GM18858 (cell line): ENCODE measurements around the gene AKR1C1.
"Not testable (repeated sequence)": the region's sequence is repeated elsewhere in the genome, so short reads cannot be mapped to it uniquely, and the experiment has no call there.

Experiments used
- ATAC-seq: cut with Tn5 transposase; IDR thresholded peaks from one replicate; pipeline ENCODE4 v1.9.1; 2021; ENCODE audit not compliant: unreplicated experiment

AKR1C1 gene

DNA sequence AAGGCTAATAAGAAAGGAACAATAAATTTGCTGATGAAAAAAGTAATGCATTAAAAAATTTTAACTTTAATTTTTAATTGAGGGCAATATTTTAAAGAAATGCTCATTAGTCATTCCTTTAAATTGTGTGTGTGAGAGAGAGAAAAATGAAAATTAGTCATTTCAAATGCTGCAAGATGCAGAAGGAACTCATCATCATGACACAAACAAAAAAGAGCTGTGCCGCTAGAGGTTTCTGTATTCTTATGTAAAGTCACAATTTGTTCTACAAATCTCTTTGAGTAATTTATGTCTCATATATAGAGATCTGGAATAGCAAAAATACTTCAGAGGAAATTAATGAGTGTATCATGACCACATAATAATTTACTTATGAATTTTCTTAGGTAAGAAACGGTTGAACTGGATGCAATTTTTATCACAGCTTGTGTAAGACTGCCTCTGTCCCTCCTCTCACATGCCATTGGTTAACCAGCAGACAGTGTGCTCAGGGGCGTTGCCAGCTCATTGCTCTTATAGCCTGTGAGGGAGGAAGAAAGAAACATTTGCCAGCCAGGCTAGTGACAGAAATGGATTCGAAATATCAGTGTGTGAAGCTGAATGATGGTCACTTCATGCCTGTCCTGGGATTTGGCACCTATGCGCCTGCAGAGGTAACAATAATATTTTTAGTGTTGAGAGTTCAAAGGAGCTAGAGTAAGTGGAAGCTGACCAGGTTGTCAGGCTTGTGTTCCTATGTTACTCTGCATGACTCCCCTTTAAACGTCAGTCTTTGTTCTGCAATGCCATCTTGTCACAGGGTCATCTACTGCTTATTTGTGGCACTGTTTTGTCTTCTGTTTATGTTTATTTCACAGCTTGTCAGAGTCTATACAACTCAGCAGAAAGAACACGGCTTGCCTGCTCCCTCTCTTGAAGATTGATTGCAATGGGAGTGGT lies at the start of gene AKR1C1:
Gene AKR1C1 (plus strand): TSS at position 540 of the 939 bp plus-strand sequence. CDS start 30 bp downstream, at position 570.
- not testable (repeated sequence) for ATAC-seq

DNA sequence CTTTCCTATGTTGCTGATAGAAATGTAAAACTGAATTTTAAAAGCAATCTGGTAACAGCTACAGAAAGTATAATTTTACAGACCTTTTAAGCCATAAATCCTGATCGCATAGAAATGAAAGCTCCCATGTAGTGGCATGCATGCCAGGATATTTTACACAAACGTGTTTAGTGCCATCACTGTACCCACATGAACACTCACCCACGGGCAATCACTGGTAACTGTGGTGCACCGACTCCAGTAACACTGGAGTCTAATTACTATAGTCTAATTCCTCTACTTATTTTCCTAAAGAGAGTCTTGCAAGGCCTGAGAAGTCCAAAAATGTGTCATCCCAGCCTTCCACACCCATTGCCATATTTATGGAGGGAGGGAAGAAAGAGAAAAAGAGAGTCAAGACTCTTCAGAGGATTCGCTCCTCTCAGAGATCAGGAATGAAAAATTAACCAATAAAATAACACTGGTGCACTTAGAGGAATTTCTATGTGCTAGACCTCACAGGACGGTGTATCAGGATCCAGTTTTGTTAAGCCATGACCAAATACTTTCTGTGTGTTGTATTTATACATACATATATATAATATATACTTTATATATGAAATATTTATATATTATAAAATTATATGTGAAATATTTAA lies 48.9 kb upstream of the AKR1C1 start:
- ATAC-seq = no peak

DNA sequence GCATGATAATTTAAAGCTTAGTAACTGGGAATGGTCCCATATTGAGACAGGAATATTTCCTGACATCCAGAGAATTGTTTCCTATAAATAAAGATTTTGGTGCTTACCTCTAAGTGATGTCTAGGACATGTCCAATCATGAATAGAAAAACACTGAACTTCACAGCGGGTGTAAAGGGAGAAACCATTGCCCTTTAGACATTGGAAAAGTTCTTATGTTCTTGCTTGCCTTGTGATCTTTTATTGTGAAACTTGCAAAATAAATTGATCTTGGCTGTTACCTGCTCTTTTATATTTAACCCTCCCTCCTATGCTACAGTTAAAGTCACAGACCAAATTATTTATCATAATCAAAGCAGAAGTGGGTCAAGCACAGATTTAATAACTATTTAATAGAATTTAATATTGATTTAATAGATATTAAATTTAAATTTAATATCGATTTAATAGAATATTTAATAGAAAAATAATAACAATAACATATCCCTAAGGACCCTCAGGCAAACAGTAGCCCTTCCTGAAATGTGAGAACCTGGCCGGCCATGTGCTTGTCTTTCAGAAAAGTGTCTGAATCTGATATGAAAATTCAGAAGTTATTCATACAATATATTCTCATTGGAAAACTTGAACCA lies 47.0 kb upstream of the AKR1C1 start:
- no peak for ATAC-seq

DNA sequence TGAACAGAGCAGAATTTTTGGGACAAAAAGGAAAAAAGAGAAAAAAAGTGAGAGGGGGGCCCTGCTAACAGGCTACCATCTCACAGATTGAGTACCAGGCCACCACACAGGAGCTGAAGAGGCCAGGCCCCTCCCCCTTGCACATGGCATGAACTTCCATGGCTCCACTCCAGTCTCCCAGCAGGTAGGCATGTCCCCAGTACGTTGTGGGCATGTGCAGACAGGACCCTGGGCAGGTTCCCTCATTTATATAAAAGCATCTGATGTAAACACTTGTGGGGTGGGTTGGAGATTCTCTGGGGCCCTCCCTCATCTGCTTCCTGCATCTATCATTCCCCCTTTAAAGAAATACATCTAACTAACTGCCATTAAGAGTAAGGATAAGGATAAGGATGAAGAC lies 45.0 kb upstream of the AKR1C1 start:
- ATAC-seq = no peak

DNA sequence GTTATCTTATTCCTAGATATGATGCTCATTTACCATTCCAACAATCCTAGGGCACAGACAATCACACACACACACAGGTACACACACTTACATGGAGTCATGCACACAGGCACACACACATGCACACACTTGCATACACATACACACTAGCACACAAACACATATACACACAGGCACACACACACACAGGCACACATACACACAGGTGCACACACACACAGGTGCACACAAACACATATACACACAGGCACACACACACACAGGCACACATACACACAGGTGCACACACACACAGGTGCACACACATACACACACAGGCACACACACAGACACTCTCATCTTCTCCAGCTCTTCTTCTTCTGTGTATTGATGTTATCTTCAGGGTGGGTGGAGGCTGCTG lies 38.7 kb upstream of the AKR1C1 start:
- not testable (repeated sequence) for ATAC-seq

DNA sequence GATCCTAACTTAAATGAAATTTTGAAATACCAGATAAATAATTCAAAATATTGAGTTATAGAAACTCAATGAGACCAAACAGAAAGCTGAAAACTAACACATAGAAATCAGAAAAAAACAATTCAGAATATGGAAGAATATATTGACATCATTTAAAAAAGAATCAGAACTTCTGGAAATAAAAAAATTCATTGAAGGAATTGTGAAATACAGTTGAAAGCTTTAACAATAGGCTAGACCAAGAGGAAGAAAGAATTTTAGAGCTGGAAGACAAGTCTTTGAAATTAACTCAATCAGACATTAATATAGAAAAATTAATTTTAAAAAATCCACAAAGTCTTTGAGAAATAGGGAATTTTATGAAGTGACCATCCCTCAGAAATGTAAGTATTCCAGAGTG lies 36.8 kb upstream of the AKR1C1 start:
- no peak for ATAC-seq

DNA sequence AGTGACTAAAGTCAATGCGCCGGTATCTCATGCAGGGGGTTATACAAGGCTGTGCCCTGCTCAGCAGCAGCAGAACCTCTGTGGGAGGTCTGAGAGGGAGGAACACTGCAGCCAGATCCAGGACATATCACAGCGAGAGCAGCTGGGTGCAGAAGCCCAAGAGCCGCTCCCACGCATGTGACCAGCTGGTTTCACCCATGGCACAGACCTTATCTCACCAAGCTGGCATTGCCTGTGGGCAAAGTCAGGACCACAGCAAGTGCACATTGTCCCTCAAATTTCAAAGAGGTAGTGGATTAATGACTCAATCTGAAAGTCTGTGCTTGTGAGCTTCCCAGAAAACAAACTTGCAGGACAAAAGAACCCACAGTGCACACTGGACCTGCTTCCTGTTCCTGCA lies 31.6 kb upstream of the AKR1C1 start:
- ATAC-seq = no peak

DNA sequence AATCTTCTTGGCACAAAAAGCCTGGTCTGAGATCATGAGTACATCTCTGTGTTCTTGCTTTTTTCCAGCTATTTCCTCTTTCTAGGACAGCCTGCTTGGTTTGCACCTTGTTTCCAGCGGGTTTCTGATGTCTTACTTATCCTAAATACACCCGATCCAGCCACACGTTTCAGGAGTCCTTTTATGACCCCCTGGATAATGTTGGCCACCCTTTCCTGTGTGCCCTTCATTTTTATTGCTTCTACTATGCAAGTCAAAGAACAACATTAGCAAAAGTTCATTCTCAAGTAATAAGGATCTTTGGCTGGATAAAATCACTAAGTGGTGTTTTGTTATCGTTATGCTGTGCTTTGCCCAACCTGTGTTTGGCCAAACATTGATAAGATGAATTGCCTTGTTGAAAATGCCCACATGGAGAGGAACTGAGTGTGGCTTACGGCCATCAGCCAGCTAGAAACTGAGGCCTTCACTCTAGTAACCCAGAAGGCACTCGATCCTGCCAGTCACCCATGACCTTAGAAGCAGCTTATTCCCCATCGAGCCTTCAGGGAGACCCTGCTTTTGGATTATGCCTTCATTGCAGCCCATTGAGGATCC lies 28.7 kb upstream of the AKR1C1 start:
- no peak for ATAC-seq

DNA sequence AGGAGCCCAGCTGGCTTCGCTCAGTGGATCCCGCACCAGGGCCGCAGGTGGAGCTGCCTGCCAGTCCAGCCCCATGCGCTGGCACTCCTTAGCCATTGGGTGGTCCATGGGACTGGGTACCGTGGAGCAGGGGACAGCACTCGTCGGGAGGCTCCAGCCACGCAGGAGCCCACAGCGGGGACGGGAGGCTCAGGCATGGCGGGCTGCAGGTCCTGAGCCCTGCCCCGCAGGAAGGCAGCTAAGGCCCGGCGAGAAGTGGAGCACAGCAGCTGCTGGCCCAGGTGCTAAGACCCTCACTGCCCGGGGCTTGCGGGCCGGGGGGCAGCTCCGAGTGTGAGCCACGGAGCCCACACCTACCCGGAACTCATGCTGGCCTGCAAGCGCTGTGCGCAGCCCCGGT lies 25.9 kb upstream of the AKR1C1 start:
- no peak for ATAC-seq

DNA sequence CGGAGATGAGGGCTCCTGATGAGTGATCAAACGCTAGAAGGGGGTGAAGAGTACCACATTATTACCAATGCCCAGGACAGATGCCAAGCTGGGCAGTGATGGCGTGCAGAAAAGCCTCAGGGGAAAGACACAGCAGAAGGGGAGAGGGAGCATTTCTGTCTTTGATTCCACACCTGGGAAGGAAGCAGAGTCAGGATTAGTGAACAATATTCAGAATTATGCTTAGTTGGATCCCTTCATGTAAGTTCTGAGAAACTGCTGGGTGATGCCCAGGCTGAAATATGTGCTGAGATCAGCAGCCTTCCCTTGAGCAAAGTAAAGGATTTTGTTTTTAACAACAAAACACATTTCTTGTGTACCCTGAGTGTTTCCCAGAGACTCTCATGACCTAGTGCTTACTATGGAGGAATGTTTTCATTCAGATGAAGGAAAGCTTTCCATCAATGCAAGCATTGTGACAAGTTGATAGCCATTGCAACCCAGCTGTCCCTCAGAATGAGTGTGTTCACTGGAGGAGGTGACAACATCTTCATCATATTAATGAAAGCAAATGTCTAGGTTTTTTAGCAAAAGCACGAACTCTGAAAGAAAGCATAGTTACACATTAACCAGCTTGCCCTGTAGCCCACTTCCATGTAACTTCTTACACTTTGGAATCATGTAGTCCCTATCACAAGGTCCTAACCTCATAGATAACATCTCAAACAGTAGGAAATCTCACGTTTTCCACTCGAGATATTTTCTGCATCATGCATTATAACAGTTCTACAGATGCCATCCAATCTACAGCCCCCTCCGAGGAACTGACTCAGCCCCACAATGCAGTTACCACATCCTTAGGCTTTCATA lies 23.8 kb upstream of the AKR1C1 start:
- ATAC-seq = no peak

DNA sequence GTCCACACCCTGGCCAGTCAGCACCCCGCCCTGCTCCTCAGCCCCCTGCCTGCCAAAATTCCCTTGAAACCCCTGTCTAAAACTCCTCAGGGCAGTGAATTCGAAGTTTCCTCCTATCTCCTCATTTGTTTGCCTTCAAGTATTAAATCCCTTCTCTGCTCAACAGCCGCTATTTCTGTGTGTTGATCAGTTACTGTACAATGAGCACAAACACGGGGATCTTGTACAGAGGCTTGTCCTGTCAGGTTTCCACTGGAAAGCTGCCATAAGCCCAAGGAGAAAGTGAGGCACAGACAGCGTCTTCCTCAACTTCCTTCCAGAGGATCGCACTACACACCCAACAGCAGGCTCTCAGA lies 23.2 kb upstream of the AKR1C1 start:
- ATAC-seq = not testable (repeated sequence)

DNA sequence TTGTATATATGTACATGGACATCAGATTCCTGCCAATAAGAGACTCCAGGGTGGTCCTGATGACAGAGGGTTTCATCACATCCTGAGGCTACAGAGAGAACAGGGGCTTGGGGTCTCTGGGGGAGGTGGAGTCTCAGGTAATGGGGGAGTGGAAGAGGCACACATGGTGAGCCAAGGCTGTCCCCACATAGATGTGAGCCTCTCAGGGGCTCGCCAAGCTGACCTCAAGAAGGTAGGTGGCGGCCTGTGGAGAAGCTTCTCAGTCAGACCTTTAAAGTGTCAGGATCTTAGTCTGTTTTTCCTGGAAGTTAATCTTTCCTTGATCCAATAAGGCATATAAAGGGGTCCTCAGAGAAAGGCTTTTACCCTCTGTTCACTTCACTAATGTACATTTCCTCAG lies 22.3 kb upstream of the AKR1C1 start:
- not testable (repeated sequence) for ATAC-seq

DNA sequence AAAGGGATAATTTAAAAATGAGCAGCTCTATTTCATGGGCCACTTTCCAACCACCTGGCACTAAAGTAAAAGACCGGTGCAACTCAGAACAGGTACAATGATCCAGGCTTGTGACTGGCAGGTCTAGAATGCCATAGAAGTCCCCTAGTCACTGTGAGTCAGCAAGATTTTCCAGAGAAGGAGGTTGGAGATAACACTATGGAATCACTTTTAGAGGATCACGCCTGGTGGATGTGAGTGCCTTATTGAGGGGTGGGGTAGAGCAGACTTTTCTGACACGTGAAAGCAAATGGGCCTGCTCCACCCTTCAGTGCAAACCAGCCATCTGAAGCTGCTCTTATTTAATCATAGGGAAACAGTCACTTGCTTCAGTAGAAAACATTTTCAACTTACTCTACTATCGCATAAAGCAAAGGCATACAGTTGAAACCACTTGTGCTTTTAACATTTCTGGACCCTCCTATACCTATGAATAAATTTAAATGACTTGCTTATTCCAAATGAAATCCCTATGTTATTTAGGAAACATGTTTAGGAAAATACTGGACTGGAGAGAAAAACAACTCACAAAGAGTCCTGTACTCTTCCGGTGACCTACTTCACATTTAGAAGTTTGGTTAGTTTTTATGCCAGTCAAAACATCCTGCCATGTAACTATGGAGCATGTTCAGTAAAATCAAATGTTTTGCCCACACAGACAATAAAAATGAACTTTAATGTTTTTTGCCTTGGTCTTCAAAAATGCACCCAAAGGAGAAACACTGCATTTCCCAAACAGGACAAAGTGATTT lies 21.5 kb upstream of the AKR1C1 start:
- ATAC-seq = no peak

DNA sequence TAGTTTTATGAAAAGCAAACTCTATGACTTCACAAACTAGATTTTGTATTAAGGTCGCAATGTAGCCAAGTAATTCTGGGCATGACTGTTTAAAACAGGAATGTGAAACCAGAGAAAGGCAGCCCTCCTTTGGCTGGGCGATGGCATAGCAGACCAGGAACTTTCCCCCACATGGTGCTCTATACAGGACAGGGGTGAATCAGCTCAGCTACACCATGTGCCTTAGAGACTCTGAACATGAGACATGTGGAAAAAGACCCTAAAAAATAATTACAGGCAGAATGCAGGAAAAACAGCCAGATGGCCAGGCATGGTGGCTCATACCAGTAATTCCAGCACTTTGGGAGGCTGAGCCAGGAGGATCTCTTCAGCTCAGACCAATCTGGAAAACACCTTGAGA lies 20.3 kb upstream of the AKR1C1 start:
- not testable (repeated sequence) for ATAC-seq

DNA sequence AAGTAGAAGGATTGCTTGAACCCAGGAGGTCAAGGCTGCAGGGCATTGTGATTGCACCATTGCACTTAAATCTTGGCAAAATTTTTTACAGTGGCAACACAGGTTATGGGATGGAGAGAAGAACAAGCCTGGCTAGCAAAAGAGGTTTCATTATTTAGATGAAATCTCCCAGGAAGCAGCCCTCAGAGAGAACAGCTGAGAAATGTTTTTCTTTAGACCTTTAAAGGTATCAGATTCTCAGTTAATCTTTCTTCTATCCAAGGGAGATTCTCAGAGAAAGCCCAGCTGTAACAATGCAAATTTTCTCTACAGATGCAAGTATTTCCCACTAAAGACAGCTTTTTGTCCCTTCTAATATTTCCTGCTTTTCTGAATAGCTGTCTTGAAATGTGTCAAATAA lies 19.8 kb upstream of the AKR1C1 start:
- not testable (repeated sequence) for ATAC-seq

DNA sequence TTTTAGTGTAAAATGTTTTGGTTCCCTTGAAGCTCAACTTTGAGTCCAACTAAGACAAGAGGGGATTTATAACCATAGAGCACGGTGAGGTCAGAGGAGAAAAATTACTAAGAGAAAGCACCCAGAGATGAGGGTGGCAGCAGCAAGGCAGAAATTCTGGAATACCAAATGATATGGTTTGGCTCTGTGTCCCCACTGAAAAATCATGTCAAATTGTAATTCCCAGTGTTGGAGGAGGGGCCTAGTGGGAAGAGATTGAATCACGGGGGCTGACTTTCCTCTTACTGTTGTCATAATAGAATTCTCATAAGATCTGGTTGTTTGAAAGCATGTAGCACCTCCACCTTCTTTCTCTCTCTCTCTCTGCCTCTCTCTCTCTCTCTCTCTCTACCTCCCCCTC lies 19.4 kb upstream of the AKR1C1 start:
- no peak for ATAC-seq

DNA sequence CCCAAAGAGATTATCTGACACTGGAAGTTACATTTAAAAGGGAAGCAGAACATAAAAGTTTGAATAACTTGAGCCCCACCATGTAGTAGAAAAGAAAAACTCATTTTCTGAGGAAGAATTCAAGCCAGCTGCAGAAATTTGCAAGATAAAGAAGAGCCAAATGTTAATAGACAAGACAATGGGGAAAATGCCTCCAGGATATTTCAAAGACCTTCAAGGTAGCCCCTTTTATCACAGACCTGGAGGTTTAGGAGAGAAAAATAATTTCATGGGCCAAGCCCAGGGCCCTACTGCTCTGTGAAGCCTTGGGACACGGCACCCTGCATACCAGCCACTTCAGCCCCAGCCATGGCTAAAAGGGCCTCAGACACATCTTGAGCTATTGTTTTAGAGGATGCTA lies 18.4 kb upstream of the AKR1C1 start:
- ATAC-seq = no peak

DNA sequence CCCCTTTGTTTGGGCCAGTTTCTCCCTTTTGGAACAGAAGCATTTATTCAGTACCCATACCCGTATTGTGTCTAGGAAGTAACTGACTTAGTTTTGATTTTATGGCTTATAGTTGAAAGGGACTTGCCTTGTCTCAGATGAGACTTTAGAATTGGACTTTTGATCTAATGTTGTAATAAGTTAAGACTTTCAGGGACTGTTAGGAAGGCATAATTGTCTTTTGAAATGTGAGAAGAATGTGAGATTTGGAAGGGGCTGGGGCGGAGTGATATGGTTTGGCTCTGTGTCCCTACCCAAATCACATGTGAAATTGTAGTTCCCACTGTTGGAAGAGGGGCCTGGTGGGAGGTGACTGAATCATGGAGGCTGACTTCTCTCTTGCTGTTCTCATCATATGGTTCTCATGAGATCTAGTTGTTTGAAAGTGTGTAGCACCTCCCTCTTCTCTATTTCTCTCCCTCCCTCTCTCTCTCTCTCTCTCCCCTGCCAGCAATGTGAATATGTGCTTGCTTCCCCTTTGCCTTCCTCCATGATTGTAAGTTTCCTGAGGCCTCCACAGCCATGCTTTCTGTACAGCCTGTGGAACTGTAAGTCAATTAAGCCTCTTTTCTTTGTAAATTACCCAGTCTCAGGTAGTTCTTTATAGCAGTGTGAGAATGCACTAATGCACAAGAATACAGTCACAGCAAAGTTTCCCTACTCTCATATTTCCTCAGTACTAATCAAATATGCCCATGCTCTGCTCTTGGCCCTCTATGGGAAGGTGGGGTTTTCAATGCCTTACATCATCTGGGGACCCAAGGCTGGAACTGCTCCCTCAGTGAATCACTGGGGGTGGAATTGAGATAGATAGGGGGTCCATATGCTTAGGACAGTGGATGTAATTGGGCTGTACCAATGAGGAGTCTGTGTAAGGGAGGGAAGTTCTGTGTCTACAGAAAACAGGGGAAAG lies 17.2 kb upstream of the AKR1C1 start:
- ATAC-seq = no peak
